ENCODE measurements around the gene CLMP.
"Not testable (repeated sequence)": the region's sequence is repeated elsewhere in the genome, so short reads cannot be mapped to it uniquely, and the experiment has no call there.

Gene CLMP

GRCh38 chr11:123093739-123094138 is 101.3 kb downstream of the CLMP start:
- Histone ChIP-seq H3K4me3 (replicated peaks; ENCODE audit: insufficient read depth, low read length) (no peak overlapping the region), H3K27ac (replicated peaks) (no peak overlapping the region), H3K27me3 (ENCODE audit: insufficient read depth, poor library complexity, severe bottlenecking) (no peaks in the 10 kb centered on the region)
- TF ChIP-seq REST (IDR thresholded peaks at IDR 0.05; ENCODE audit: insufficient replicate concordance, low read depth) (no peak), CTCF (IDR thresholded peaks at IDR 0.05; ENCODE audit: insufficient read depth, low read length) (no peak), SPI1 (IDR thresholded peaks at IDR 0.05; ENCODE audit: borderline replicate concordance, low read depth) (no peak), GABPA (IDR thresholded peaks at IDR 0.05; ENCODE audit: low read depth) (no peak), POLR2AphosphoS5 (IDR thresholded peaks at IDR 0.05; ENCODE audit: low read depth) (no peak)
- DNase-seq (ENCODE audit: low read depth in 1 of 2, low spot score in 1 of 2) = no peak

- Histone ChIP-seq H3K27me3 (ENCODE audit: insufficient read depth, poor library complexity, severe bottlenecking) (no peaks in the 10 kb centered on the region), H3K4me3 (replicated peaks; ENCODE audit: insufficient read depth, low read length) (no peak overlapping the region), H3K27ac (replicated peaks) (no peak overlapping the region)
- DNase-seq (ENCODE audit: low read depth in 1 of 2, low spot score in 1 of 2) = no peak
- TF ChIP-seq REST (IDR thresholded peaks at IDR 0.05; ENCODE audit: insufficient replicate concordance, low read depth) (no peak), GABPA (IDR thresholded peaks at IDR 0.05; ENCODE audit: low read depth) (no peak), POLR2AphosphoS5 (IDR thresholded peaks at IDR 0.05; ENCODE audit: low read depth) (no peak), SPI1 (IDR thresholded peaks at IDR 0.05; ENCODE audit: borderline replicate concordance, low read depth) (no peak)
Measured at GRCh38 chr11:123091506-123091905, 103.5 kb downstream of the CLMP start.

- H3K27ac ChIP-seq (replicated peaks); H3K27me3 ChIP-seq (ENCODE audit: insufficient read depth, poor library complexity, severe bottlenecking); H3K4me3 ChIP-seq (replicated peaks; ENCODE audit: insufficient read depth, low read length); DNase-seq (ENCODE audit: low read depth in 1 of 2, low spot score in 1 of 2): not testable (repeated sequence)
Measured at GRCh38 chr11:123090168-123090567, 104.9 kb downstream of the CLMP start.

GRCh38 chr11:123088896-123089295 is 106.2 kb downstream of the CLMP start:
- not testable (repeated sequence) for H3K4me3 ChIP-seq (replicated peaks; ENCODE audit: insufficient read depth, low read length); H3K27ac ChIP-seq (replicated peaks); DNase-seq (ENCODE audit: low read depth in 1 of 2, low spot score in 1 of 2); H3K27me3 ChIP-seq (ENCODE audit: insufficient read depth, poor library complexity, severe bottlenecking)

- H3K27ac ChIP-seq (replicated peaks); H3K27me3 ChIP-seq (ENCODE audit: insufficient read depth, poor library complexity, severe bottlenecking); H3K4me3 ChIP-seq (replicated peaks; ENCODE audit: insufficient read depth, low read length); DNase-seq (ENCODE audit: low read depth in 1 of 2, low spot score in 1 of 2): not testable (repeated sequence)
Measured at GRCh38 chr11:123087657-123088056, 107.4 kb downstream of the CLMP start.

GRCh38 chr11:123086305-123086704 is 108.7 kb downstream of the CLMP start:
- H3K27me3 ChIP-seq (ENCODE audit: insufficient read depth, poor library complexity, severe bottlenecking) = no peaks in the 10 kb centered on the region
- H3K27ac ChIP-seq (replicated peaks) = no peak overlapping the region
- TF ChIP-seq SPI1 (IDR thresholded peaks at IDR 0.05; ENCODE audit: borderline replicate concordance, low read depth) (no peak), POLR2AphosphoS5 (IDR thresholded peaks at IDR 0.05; ENCODE audit: low read depth) (no peak), REST (IDR thresholded peaks at IDR 0.05; ENCODE audit: insufficient replicate concordance, low read depth) (no peak), GABPA (IDR thresholded peaks at IDR 0.05; ENCODE audit: low read depth) (no peak), CTCF (IDR thresholded peaks at IDR 0.05; ENCODE audit: insufficient read depth, low read length) (no peak)
- no peak overlapping the region for H3K4me3 ChIP-seq (replicated peaks; ENCODE audit: insufficient read depth, low read length)
- DNase-seq (ENCODE audit: low read depth in 1 of 2, low spot score in 1 of 2) = no peak
